ENCODE results near the gene KAZN. TPM values are rescaled to one million over a fixed set of nuclear protein-coding genes. Genes with fewer than 3 reads are reported as not detected.
"Not testable (repeated sequence)": the region's sequence is repeated elsewhere in the genome, so short reads cannot be mapped to it uniquely, and the experiment has no call there.

KAZN gene
- total RNA-seq, 1 donor from 2014 or later = 33.9 TPM

DNA sequence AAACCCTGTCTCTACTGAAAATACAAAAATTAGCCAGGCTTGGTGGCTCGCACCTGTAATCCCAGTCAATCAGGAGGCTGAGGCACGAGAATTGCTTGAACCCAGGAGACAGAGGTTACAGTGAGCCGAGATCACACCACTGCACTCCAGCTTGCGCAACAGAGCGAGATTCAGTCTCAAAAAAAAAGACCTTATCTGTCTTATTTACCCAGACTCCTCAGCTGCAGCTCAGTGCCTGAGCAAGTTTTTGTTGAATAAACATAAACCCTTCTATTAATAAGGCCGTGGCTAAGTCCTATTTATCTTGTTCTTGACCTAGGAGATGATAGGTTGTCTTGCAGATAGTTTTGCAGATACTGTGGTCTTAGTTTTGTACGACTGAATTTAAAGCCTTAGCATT is 418.6 kb downstream of the KAZN start:
- no peak for ATAC-seq

DNA sequence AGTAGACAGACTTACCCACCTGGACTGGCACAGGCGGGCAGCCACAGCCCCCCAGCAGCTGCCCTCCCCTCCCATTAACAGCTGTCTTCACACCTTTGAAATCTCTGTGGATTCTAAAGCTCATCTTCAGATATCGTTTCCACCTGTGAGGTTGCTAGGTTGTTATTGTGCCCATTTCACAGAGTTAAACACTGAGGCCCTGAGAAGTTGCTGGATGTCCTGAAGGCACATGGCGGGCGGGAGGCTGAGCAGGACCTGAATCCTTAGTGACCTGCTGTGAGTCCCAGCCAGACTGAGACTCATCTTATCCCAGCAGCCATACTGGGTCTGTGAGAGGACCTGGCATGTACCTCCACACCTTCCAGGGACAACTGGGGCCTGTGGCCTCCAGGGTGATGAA is 420.3 kb downstream of the KAZN start:
- ATAC-seq = no peak

- no peak for ATAC-seq
Observed at GRCh38 chr1:15020943-15021745, 422.7 kb downstream of the KAZN start.

DNA sequence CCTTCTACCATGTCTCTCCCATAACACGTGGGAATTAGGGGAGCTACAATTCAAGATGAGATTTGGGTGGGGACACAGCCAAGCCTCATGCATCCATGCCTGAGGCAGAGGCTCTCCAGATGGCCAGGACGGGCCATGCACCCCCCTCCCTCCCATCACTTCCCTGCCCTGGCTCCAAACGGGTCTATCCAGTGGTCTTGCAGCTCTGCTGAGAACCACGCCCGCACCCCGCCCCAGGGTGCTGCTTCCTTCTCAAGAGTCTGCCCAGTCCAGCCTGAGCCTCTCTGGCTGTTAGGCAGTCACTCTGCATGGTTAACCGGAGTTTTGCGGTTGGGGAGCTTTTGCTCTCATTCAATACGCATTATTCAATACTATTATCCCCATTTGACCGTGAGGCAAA is 423.6 kb downstream of the KAZN start:
- ATAC-seq = peak; percentile 75

GRCh38 chr1:15023205-15023604 is 424.7 kb downstream of the KAZN start:
- no peak for ATAC-seq

GRCh38 chr1:15023976-15024375 is 425.5 kb downstream of the KAZN start:
- ATAC-seq = no peak

DNA sequence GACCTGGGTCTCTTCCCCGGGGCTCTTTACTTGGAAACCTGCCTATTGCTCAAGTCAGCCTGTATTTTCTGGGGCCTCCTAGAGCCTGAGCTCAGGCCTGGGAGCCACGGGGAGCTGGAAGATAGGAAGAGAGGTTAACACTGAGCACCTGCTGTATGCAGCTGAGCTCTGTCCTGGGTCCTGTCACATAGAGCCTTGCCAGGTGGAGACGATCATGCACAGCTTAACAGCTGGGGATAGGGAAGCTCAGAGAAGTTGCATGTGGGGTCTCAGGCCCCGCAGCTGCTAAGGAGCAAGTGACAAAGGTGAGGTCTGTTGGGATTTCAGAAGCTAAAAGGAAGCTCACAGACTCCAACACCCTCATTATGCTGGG is 427.6 kb downstream of the KAZN start:
- no peak for ATAC-seq

GRCh38 chr1:15027515-15027986 is 429.1 kb downstream of the KAZN start:
- ATAC-seq = peak; percentile 52

DNA sequence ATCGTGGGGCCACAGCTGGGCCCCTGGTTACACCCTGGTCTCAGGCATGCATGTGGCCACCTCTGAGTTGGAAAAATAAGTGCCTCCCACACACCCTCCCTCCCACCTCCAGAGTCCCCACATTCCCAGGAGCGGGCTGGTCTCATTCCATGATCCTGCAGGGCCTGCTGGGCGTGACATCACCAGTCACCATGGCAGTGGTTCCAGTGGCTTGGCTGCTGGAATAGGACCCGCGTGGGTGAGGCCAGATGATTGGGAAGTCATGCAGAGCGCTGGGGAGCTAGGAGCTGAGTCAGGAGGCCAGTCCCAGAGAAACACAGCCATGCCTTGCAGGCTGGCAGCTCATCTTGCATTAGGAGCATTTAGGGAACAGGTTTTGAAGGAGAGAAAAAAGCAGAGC is 429.6 kb downstream of the KAZN start:
- ATAC-seq = peak; percentile 80

- ATAC-seq = no peak
Observed at GRCh38 chr1:15028616-15029015, 430.1 kb downstream of the KAZN start.

DNA sequence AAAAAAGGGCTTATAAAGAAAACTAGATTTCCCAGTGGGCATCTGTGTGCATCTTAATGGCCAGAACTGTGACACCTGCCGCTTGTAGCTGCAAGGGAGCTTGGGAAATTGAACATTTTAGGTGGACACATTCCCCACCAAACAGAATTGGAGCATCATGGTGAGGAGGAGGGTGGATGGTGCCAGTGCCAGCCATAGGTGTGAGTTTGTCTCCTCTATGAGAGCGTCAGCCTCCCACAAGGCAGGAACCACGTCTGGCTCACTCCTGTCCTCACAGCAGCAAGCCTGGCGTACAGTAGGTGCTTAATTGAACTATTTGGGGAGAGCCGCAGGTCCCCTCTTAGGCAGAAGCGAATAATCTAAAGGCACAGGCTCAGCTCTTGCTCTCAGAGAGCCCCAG is 430.6 kb downstream of the KAZN start:
- no peak for ATAC-seq

GRCh38 chr1:15029786-15030185 is 431.3 kb downstream of the KAZN start:
- ATAC-seq = no peak

DNA sequence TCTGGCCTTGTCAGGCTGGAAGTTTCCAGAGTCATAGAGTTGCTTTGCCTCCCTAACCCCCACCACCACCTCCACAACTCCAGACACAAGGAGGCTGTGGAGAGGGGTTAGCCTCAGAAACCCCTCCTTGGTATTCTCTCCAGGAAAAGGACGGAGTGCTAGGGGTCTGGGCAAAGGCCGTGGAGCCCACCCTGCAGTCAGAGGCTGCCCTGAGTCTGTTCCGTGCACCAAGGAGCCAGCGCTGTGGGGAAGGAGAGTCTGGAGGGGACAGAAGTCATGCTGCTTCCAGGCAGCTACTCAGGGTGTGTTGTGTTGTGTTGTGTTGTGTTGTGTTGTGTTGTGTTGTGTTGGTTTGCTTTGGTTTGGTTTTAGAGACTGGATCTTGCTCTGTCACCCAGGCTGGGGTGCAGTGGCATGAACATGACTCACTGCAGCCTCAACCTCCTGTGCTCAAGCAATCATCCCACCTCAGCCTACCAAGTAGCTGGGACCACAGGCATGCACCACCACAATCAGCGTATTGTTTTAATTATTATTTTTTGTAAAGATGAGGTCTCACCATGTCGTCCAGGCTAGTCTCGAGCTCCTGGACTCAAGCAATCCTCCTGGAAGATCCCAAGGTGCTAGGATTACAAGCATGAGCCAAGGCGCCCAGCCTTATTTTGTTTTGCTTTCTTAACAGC is 432.9 kb downstream of the KAZN start:
- no peak for ATAC-seq

DNA sequence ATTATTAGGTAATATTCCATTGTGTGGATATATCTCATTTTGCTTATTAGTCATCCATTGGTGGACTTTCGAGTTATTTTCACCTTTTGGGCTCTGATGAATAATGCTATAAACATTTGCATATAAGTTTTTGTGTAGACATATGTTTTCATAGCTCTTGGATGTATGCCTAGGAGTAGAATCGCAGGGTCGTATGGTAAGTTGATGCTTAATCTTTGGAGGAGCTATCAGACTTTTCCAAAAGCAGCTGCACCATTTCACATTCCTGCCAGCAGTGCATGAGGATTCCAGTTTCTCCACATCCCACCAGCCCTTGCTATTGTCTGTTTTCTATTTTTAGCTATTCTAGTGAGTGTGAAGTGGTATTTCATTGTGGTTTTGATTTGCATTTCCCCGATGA is 434.8 kb downstream of the KAZN start:
- no peak for ATAC-seq

- no peak for ATAC-seq
Observed at GRCh38 chr1:15034656-15035055, 436.2 kb downstream of the KAZN start.

- ATAC-seq = no peak
Observed at GRCh38 chr1:15035236-15035635, 436.8 kb downstream of the KAZN start.

DNA sequence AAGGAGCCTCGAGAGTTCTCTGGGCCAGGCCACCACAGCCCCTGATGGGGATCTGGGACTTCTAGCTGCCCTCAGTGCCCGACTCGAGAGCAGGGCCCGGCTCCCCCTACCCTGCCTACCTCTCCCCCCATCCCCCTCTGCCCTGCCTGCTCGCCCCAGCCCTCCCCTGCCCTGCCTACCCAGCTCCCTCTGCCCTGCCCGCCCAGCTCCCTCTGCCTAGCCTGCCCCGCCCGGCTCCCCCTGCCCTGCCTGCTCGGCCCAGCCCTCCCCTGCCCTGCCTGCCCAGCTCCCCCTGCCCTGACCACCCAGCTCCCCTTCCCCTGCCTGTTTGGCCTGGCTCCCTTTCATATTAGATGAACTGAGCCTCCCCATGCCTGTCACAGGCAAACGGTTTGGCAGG is 437.6 kb downstream of the KAZN start:
- no peak for ATAC-seq

DNA sequence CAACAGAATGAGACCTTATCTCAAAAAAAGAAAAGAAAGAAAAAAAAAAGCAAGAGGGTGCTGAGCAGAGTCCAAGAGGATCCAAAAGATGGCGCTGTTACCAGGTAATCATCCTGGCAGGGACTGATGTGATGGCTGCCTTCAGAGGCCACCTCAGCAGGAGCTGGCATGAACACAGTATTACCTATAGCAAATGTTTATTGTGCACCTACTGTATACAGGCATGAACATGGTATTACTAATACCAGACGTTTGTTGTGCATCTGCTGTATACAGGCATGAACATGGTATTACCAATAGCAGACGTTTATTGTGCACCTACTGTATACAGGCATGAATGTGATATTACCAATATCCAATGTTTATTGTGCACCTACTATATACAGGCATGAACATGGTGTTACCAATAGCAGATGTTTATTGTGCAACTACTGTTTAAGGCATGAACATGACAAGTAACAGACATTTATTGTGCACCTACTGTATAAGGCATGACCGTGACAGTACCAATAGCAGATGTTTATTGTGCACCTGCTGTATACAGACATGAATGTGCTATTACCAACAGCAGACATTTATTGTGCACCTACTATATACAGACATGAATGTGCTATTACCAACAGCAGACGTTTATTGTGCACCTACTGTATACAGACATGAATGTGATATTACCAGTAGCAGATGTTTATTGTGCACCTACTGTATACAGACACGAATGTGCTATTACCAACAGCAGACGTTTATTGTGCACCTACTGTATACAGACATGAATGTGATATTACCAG is 439.9 kb downstream of the KAZN start:
- peak; percentile 30 for ATAC-seq

- ATAC-seq = no peak
Observed at GRCh38 chr1:15039017-15039648, 440.6 kb downstream of the KAZN start.

DNA sequence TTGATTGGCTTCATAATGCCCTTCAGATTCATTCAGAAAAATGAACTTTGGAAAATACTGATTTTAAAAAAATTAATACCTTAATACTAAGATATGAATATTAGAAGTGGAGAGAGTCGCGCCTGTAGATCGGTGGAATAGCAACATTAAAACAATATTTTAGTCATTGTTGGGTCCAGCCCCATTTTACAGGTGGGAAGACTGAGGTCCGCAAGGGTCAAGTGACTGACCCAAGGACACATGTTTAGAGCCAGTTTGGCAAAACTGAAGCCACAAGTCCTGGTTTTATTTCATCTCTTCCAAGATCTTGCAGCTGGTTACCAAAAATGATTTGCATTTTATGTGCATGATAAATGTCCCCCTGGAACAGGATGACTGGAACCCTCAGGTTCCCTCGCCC is 441.4 kb downstream of the KAZN start:
- ATAC-seq = no peak

DNA sequence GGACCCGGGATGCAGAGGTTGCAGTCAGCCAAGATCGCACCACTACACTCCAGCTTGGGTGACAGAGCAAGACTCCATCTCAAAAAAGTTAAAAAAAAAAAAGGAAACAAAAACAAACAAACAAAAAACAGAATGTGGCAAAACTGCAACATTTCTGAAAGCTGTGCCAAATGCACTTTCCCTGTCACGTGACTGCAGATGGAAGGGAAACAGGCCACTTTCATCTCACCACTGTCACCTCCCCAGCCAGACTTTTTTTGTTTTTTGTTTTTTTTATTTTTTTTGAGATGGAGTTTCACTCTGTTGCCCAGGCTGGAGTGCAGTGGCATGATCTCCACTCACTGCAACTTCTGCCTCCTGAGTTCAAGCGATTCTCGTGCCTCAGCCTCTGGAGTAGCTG is 442.2 kb downstream of the KAZN start:
- ATAC-seq = not testable (repeated sequence)

DNA sequence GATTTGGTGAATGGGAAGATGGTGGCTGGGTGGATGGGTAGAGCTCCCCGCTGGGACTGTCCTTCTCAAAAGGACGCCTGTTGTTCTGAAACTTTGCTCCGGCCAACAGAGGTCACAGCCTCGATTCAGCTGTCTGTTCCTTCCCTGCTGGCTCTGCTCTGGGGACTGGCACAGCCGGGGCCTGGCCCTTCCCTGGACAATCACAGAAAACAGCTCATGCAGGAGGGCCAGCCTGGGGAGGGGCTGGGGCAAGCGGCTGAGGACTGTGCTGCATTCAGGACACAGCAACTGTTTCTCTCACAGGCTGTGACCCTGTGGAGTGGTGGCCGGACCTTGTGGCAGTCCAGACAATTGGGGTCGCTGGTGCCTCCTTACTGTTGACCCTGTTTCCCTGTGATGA is 444.4 kb downstream of the KAZN start:
- ATAC-seq = no peak

DNA sequence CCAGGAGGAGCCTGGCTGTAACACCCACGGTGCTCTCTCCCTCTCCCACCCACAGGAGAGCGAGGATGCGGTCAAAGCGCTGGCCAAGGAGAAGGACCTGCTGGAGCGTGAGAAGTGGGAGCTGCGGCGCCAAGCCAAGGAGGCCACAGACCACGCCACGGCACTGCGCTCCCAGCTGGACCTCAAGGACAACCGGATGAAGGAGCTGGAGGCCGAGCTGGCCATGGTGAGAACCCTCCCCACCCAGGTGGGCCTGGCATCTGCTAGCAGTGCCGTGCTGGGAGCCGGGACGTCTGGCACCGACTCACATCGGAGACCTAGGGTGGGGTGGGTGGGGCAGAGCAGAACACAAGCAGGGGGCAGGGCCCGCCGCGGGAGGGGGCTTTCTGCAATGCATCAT is 445.4 kb downstream of the KAZN start:
- no peak for ATAC-seq
